HG03432 (cell line): ENCODE results near the gene OR10H4.
"Not testable (repeated sequence)": the region's sequence is repeated elsewhere in the genome, so short reads cannot be mapped to it uniquely, and the experiment has no call there.

Experiments
- ATAC-seq: cut with Tn5 transposase; IDR thresholded peaks from one replicate; pipeline ENCODE4 v1.9.1; 2021; ENCODE audit warnings: mild to moderate bottlenecking, moderate library complexity; ENCODE audit not compliant: unreplicated experiment

Gene OR10H4, protein sequence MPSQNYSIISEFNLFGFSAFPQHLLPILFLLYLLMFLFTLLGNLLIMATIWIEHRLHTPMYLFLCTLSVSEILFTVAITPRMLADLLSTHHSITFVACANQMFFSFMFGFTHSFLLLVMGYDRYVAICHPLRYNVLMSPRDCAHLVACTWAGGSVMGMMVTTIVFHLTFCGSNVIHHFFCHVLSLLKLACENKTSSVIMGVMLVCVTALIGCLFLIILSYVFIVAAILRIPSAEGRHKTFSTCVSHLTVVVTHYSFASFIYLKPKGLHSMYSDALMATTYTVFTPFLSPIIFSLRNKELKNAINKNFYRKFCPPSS

DNA sequence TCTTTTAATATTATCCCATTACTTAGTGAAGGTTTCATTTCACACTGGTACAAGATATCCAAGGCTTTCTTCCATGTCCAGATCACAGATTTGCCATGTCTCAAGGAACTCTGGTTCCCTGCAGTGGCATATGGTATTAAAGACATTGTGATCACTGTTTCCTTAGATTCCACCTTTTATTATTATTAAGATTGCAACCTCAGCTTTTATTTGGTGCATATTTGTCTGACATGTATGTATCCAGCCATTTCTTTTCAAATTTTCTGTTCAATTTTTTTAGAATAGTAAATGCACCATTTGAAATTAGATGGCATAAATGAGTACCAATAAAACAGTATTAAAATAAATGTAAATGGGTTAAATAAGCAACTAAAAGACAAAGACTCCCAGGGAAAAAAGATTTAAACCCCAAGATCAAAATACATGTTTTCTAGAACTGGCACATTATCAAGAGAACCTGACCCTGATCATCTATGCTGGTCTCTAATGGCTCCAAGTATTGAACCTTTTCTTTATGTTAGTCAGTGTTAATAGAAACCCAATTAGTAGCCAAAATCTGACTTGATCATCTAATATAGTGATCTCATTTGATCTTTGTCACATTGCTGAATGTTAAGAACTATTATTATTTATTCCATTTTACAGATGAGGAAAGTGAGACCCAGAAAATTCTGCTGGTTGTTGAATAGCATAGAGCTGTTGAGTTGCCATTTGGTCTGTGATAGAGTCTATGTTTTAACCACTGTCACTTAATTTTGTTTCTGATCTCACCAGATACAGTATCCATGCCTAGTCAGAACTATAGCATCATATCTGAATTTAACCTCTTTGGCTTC lies at the start of gene OR10H4:
Gene OR10H4 (plus strand): TSS at position 786 of the 836 bp plus-strand sequence. CDS start 0 bp downstream, at position 786.
- ATAC-seq, result no peak

DNA sequence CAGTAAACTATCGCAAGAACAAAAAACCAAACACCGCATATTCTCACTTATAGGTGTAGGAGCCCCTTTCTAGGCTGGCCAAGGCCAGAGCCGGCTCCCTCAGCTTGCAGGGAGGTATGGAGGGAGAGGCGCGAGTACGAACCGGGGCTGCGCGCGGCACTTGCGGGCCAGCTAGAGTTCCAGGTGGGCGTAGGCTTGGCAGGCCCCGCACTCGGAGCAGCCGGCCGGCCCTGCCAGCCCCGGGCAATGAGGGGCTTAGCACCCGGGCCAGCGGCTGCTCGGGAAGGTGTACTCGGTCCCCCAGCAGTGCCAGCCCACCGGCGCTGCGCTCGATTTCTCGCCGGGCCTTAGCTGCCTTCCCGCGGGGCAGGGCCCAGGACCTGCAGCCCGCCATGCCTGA lies 49.2 kb upstream of the OR10H4 start:
- not testable (repeated sequence) for ATAC-seq

DNA sequence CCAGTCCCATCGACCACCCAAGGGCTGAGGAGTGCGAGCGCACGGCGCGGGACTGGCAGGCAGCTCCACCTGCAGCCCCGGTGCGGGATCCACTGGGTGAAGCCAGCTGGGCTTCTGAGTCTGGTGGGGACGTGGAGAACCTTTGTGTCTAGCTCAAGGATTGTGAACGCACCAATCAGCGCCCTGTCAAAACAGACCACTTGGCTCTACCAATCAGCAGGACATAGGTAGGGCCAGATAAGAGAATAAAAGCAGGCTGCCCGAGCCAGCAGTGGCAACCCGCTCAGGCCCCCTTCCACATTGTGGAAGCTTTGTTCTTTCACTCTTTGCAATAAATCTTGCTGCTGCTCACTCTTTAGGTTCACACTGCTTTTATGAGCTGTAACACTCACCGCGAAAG lies 48.8 kb upstream of the OR10H4 start:
- not testable (repeated sequence) for ATAC-seq

DNA sequence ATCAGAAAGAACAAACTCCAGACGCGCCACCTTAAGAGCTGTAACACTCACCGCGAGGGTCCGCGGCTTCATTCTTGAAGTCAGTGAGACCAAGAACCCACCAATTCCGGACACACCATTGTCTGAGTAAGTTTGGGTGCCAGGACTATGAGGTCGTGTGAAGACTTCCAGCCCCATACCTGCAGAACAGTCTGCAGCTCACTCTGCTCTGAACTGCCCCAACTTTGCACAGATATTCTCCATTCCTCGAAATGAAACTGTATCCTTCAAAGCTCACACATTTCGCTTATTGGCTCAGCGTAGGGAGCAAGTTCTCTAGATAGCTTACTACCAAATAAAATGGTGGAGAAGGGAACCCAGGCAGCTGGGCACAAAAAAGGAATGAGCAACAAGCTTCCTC lies 48.3 kb upstream of the OR10H4 start:
- no peak for ATAC-seq

DNA sequence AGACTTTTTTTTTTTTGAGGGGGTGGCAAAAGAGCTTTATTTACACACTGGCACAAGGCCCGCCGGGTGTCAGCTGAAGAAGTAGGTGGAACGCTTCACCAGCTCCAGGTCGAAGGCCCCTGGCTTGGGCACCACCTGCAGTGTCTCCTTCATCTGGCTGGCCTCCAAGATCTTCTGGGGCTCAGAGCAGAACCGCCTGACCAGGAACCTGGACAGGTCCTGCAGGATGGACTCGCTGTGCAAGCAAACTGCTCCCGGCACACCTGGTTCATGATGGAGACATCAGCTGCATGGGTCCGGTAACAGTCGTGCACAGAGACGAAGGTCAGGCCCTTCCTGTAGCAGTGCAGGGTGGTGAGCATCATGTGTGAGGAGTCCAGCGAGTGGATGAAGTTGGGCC lies 46.6 kb upstream of the OR10H4 start:
- no peak for ATAC-seq

DNA sequence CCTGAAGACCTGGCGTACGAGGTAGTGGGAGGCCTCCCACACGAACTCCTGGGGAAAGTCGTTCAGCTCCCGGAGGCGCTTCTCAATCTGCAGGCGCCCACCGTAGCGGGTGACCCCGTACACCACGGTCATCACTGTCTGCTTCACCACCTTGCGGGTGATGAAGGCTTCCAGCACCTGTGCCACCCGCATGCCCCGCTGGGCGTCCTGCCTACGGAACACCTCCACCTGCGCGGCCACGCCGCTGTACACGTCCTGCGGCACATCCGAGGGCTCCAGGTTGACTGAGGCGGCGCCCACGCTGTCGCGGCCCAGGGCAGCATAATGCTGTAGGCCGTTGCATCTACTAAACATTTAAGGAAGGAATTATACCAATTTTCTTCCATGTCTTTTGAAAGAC lies 45.9 kb upstream of the OR10H4 start:
- ATAC-seq, result not testable (repeated sequence)

DNA sequence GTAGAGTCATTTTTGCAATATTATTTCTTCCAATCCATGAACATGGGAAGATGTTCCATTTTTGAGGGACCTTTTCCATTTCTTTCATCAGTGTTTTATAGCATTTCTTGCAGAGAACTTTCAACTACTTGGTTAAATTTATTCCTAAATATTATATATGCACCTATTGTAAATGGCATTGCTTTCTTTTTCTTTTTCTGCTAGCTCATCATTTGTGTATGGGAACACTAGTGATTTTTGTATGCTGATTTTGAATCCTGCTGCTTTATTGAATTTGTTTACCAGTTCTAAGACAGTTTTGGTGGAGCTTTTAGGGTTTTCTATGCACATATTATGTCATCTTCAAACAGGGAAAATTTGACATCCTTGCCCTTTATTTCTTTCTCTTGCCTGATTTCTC lies 43.8 kb upstream of the OR10H4 start:
- no peak for ATAC-seq

DNA sequence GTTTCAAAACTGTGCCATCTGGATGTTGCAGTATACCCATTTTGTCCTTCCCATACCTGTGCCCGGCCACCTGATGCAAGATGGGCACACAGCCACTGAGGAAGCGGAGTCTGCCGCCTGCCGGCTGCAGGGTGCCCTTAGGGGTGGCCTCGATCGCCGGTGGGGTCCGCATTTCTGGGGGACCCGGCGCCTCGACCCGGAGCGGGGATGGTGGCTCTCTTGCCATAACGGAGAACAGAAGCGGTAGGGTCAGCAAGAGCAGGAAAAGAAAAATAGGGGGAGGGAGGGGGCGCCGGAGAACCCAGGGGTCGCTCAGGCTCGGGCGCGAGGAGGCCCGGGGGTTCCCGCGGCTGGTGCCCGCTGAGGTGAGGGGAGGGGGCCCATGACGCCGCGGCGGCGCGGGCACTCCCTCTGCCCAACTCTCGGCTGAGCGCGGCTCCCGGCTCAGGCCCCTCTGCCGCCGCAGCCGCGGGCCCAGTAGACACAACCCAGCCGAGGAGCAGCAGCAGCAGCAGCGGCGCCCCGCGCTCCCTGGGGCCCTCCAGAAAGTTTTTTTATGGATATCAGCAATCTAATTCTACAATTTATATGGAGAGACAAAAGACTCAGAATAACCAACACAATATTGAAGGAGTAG lies 37.1 kb upstream of the OR10H4 start:
- no peak for ATAC-seq

DNA sequence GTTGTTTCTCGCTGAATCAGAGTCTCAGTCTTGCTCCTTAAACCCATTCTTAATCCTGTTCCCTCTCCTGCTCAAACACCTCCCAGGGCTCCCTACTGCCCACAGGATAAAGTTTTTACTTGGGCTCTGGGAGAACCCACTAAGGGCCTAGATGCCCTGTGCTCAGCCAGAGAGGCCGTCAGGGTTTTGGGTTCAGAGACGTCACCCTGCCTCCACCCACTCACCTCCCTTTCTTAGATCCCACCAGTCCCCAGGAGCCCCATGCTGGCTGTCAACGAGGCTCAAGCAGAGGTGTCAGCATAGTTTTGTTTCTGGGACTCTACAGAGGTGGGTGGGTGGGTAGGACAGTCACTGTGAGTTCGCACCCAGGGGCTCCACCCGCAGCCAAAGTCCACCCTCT lies 35.4 kb upstream of the OR10H4 start:
- no peak for ATAC-seq

DNA sequence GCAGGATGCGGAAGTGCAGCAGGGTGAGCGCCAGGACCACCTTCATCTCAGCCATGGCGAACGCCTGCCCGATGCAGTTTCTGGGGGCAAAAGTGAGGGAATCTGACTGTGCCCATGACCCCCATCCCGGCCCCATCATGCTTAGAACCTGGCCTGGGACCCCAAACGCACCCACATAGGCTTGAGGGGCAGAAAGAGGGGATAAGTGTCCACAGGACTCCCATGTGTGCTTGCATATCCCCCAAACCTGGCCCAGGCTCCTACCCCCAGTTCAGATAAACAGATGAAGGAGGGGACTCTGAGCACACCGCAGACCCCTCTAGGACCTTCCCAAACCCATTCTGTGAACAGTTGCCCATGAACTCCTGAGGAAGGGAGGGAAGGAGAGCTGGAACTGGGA lies 35.0 kb upstream of the OR10H4 start:
- ATAC-seq, result no peak

DNA sequence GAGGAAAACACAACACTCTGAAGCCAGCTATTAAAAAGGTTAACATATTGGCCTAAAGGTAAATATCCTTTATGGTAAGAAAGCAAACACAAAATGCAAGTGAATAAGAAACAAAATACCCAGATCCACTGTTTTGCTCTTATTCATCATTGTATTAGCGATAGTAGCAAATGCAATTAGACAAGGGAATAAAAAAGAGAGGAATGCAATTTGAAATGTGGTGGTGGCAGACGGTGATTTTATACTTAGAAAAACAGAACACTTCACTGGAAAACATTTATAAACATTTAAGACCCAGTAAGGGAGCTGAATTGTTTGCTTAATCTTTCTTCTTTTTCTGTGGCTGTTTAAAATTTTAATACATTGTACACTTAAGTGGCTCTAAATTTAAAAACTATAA lies 33.7 kb upstream of the OR10H4 start:
- no peak for ATAC-seq

DNA sequence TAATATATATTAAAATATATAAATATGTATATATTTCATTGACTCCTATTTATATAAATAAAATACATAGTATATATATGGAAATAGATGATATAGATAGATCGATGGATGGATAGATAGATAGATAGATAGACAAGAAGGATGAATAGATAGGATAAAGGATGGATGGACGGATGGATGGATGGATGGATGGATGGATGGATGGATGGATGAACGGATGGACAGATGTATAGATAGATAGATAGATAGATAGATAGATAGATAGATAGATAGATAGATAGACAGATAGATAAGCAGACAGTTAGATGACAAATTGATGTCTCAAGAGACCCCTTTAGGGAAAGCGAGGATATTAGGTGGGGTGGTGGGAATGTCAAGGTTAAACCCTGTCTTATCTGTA lies 29.6 kb upstream of the OR10H4 start:
- no peak for ATAC-seq

DNA sequence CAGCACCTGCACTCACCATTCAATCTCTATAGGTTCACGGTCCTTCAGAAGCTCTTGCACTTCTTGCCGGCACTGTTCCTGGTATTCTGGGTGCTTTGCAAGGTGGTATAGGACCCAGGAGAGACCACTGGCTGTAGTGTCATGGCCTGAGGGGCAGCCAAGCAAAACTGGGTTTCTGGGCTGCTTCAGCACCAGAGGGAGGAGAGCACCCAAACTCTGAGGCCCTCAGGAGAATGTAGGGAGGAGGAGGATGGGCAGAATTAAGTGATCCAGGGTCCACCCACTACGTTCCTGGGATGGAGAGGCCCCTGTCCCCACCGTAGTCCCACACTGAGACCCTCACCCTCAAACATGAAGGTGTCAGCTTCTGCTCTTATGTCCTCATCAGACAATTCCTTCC lies 26.8 kb upstream of the OR10H4 start:
- ATAC-seq, result no peak

DNA sequence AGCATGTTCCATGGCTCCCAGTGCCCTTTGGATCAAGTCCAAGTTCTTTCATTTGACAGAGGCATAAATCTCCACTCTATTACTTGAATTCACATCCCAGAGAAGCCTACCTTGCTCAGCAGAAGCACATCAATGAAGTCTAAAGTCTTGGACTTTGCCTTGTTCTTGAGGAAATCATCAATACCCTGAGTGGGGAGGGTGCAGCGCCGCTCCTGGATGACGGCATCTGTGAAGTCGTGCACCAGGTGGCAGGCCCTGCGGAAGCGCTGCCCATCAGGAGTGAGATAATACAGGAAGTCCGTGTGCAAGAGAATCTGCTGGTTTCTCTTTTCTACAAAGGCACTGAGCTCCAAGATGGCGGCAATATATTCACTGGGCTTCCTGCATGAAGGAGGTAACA lies 25.1 kb upstream of the OR10H4 start:
- no peak for ATAC-seq

DNA sequence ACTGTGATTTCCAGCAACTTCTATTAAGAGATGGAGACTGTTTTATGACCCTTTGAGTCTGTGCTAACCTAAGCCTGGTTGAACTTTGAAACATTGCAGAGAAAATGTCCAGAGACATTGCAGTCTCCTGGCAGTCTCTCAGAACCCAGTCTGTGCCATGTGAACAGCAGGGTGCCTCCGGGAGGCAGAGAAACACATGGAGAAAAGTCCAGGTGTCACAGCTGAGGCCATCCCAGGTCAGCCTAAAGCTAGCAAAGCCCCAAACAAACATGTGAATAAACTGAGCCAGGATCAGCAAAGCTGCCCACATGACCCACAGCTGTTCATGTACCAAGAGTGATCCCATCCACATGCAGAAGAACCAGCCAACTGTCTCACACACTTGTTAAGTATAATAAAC lies 22.3 kb upstream of the OR10H4 start:
- no peak for ATAC-seq

DNA sequence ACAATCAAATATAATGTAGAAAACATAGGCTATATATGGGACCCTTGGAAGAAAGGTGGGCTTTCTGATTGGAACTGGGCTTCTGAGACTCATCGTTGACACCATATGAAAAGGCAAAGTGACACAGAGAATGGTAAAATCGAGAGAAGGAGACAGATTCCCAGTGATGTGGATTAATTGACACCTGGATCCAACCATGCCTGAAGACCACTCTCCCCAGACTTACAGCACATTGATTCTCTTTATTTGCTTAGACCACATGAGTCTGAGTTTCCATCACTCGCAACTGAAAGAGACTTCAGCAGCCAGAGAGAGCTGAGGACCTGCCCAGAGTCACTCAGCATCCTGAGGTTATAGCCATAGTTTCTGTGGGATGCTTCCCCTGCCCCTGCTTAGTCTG lies 20.5 kb upstream of the OR10H4 start:
- no peak for ATAC-seq

DNA sequence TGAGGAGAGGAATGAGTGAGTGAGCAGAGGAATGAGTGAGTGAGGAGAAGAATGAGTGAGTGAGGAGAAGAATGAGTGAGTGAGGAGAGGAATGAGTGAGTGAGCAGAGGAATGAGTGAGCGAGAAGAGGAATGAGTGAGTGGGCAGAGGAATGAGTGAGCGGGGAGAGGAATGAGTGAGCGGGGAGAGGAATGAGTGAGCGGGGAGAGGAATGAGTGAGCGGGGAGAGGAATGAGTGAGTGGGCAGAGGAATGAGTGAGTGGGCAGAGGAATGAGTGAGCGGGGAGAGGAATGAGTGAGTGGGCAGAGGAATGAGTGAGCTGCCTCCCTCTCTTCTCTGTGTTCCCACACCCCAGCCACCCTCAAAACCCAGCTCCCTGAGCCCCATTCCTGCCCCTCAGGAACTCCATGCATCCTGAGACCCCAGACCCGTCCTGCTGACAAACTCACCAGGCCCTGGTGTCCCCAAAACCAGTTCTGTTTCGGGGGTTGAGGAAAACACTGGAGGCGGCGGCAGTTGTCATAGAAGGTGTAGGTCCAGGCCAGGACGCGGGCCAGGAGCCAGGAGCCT lies 15.0 kb upstream of the OR10H4 start:
- not testable (repeated sequence) for ATAC-seq

DNA sequence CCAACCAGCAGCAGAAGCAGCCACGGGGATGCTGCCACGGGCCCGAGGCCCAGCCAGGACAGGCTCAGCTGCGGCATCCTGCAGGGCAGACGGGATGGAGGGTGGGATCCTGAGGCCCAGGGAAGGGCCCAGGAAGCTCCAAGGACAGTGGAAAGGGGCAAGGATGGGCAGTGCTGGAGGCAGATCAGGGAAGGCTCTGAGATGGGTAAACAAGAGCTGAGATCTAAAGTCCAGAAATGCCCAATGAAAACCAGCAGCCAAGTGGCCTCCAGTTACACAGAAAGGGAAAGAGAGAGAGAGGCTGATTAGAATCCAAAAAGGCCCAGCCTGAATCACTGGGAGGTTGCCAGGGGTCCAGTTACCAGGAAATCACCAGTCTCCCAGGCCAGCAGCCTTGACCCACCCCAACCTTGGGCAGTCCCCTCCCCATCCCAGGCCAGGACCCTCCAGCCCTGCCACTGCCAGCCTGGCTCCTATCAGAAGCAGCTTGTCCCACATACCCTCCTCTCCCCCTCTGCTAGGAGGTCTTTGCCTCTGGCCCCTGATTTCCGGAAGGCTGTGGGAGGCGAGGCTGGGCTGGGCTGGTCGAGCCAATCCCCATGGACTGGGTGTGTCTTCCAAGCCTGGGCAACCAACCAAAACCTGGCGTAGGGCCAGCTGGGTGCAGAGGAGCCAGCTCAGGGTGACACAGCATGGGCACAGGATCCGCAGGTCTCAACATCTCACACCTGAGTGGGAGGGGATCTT lies 14.3 kb upstream of the OR10H4 start, which contains the start of gene CYP4F11:
Gene CYP4F11 (minus strand): TSS at position 198 of the 747 bp plus-strand sequence. CDS start 121 bp downstream, at position 77.
- ATAC-seq, result no peak

DNA sequence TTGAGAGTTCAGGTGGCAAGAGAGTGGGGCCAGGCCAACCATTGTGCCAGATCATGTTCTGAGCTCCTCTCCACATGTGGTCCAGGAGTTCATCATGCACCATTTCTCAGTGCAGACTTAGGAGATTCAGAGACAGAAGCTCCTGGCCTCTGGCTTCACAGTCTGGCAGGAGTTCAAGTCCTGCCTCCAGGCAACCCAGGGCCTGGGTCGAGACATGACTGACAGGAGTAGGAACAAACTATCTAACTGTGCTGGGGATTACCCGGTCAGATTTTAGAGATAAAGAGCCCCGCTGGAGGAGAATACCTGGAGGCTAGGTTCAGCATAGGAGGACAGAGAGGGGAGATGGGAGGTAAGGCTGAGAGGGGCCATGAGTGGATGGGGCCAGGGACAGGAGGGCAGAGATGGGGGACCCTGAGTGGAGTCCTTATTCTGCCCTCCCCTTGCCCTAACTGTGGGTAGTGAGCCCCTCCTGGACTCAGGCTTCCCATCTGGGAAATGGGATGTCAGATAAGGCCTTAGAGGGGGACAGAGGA lies 13.6 kb upstream of the OR10H4 start:
- no peak for ATAC-seq

DNA sequence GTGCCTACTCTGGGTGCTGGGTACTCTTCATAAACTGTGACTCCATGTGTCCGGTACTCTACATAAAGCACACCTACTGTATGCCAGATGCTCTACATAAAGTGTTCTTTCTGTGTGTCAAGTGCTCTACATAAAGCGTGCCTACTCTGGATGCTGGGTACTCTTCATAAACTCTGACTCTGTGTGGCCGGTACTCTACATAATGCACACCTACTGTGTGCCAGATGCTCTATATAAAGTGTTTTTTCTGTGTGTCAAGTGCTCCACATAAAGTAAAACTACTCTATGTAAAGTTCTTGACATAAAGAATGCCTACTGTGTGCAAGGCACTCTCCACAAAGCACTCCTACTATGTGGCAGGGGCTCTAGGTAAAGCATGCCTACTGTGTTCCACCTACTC lies 12.6 kb upstream of the OR10H4 start:
- ATAC-seq, result no peak
